ENCODE results near the gene TBC1D9B.
A peak's percentile ranks its signal among the peaks of the same experiment; 100 is the strongest.

TBC1D9B gene

DNA sequence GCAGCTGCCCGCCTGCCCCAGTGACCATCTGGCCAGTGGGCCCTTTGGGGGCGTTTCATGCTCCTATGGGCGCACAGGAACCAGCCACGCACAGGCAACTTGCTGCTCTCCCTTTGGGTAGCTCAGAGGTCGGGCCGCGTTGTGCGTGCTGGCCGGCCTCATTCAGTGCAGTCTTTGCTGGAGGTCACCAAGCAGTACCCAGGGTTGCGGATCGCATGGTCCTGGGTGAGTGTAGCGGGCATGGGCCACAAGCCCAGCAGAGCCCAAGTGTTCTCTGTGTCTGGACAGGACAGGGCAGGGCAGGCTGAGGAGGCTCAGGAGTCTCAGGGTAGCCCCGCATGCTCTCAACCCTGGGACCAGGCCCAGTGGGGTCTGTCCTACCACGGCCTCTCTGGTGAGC lies 39.2 kb downstream of the TBC1D9B start:
- no peak for DNase-seq

DNA sequence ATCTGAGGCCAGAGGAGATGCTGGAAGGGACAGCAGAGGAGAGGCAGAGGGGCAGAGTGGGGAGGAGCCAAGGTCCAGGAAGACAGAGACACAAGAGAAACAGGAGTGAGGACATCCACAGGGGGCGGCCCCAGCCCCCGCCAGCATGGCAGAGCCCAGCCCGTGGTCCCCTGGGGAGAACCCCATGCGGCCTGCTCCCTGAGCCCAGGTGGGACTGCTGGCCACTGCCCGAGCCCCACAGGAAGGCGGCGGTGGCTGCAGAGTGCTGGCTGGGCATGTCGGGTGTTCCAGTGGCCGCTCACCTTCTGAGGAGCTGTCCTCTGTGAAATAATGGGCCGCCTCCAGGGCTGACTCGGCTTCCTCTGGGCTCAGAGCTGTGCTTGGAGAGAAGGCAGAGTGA lies 40.2 kb downstream of the TBC1D9B start:
- no peak for DNase-seq

DNA sequence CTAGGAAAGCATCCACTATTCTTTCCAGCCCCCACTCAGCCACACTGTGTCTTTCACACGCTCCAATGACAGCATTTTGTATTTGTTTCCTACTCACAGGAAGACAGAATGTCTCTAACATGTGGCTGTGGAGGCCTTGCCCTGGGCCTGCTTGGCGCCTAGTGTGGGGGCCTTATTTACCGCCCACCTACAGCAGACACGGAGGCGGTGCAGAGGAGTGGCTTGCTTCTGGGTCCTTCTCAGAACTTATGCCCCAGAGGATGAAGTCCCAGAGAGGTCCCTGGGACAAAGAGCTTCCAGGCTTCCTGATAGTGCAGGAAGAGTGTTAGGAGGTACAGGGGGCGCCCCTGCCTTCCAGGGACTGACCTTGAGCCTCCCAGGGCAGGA lies 40.6 kb downstream of the TBC1D9B start:
- no peak for DNase-seq

DNA sequence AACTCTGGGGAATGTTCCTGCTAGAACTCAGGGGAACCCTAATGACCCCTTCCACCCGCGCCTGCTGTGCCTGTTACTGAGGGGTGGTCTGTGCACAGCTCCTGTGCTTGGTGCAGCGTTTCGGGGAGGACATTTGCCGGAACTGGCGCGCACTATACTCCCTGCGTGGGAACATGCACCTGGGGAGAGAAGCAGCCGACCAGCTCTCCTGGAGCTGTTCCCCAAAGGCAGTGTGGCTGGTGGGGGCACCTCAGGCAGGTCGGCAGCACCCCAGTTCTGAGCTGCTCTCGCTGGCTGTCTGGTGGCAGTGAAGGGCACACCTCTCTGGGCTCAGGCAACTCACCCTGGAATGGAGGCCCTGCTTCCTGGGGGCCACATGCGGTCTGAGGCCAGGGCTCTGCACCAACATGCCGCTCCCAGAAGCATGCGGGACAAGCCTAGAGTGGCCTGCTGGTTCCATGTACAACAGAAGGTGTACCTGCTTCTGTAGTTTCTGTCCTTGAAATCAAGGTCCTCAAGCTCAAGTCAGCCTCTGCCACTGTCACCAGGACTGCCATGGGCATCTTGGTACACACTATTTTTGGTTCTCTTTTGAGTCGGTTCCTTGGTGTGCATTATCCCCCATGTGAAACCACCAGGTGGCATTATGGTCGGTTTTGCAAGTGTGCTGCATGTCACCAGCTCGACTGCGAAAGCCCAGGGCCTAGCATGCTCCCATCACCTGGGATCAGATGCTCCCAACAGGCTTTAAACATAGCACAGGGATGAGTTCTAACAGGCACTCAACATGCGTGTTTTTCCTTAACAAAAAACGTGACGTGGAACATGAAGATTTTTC lies 41.2 kb downstream of the TBC1D9B start:
- DNase-seq = peak; percentile 2

DNA sequence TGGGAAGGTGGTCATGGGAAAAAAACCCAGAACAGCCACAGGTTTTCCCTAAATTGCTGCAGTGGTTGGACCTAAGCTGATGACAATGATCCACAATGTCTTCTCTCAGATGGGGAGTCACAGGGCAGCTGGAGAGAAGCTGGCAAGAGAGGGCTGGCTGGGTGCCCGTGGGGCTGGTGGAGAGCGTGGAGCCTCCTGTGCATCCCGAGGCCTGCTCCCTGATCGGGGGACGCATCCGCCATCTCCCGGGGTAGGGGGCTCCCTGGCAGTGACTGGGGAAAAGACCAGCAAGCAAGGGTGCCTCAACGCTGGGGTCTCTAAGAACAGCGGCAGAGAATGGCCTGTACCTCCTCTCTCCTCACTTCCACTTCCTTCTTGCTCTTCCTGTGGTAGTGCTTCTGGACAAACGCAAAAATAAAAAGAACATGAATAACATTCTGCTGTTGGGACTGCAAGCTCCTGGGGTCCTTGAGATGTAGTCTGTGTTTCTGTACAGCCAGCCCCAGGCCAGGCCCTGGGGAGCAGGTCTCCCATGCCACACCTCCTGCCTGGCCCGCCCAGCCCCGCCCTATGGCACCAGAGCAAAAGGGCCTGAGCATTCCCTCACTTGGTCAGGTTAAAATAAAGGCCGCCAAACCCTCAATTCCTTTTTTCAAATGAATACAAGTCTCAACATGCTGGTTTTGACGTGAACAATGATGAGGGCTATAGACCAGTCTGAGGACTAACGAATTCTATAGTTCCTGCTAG lies 42.0 kb downstream of the TBC1D9B start:
- no peak for DNase-seq

DNA sequence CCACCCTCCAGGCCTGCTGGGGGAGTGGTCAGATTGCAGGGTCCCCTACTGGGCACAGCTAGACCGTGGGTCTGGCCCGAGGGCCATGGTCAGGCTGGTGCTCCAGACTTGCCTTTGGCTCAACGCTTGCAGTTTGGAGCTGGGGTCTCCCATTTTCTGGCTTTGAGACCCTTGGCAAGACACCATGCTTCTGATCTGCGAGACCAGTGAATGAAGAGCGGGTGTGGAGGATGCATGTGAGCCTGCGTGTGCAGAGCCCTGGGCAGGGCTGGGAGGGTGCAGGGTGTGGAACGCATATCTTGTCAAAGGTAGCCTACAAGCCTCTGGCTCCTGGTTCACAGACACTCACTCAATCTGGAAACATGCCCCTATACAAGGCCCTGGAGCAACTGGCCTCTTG lies 43.0 kb downstream of the TBC1D9B start:
- no peak for DNase-seq

DNA sequence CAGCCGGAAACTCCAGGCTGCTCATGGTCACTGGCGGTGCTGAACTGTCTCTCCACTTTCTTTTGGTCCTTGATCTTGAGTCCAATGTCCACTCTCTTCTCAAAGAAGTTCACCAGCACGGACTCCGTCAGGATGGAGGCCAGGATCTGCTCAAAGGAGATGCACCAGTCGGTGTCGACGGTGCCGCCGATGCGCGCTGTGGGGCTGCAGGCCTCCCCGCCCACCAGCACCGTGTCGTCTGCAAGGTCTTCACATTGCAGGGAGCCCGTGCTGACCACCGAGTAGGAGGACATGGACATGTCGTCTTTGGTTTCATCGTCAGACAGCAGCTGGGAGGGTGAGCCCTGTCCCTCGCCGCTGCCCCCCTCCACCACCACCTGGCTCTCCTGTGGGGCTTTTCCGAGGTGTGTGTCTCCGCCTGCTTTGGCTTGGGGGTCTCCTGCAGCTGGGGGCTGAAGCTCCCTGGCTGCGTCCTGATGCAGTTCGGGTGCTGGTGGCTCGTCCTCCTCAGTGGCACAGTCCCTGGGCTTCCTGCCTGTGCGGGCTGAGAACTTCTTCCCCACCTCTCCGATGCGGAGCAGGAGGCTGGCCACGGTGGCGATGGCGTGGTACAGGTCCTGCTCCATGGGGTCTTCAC lies 44.1 kb downstream of the TBC1D9B start:
- no peak for DNase-seq

DNA sequence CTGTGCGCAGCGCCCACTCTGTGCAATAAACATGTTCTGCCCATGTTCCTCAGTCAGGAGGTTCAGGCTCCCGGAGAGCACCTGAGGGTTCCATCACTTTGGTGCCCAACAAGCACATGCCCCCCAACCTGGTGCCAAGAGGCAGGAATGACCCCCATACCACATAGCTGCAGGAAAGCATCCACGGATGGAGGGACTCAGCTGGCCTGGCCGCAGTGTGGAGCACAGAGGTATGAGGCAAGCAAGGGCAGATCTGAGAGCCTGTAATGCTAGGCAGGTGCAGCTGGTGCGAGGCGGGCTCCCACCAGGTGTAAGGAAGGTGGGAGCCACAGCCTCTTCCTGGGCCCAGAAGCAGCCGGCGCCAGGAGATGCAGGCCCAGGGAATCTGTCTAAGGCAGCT lies 44.8 kb downstream of the TBC1D9B start:
- DNase-seq = no peak

DNA sequence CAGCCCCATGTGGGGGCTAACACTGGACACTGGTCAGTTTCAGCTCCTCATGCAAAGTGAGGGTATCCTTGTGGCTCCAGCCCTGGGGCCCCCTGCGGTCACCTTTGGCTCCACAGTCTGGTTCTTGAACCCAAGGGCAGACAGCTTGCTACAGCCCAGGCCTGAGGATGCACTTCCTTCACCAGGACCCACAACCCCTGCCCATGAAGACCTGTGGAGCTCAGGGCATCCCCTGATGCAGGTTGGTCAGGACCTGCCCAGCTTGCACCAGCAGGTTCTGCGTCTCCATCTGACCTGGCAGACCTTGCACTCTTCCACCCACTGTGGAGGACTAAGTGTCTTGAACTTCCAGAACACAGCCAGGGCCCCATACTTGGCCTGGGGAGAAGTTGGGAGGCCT lies 45.4 kb downstream of the TBC1D9B start:
- DNase-seq = no peak

DNA sequence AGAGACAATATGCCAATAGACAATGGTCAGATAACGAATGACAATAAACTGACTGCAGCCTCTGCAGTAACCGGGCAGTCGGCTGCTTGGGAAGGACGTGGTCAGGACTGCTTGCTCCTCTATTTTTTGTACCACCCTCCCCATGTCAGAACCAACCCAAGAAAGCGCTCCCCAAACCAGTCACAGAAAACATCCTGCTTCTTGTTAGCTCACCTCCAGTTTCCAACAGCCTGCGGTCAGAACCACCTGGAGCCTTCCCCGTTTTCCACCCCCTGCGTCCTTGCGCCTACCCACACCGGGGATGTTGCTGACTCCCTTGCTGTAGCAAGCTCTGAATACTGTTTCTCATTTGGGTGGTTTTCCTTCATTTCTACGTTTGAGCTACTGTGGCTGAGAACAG lies 47.4 kb downstream of the TBC1D9B start:
- DNase-seq = no peak

DNA sequence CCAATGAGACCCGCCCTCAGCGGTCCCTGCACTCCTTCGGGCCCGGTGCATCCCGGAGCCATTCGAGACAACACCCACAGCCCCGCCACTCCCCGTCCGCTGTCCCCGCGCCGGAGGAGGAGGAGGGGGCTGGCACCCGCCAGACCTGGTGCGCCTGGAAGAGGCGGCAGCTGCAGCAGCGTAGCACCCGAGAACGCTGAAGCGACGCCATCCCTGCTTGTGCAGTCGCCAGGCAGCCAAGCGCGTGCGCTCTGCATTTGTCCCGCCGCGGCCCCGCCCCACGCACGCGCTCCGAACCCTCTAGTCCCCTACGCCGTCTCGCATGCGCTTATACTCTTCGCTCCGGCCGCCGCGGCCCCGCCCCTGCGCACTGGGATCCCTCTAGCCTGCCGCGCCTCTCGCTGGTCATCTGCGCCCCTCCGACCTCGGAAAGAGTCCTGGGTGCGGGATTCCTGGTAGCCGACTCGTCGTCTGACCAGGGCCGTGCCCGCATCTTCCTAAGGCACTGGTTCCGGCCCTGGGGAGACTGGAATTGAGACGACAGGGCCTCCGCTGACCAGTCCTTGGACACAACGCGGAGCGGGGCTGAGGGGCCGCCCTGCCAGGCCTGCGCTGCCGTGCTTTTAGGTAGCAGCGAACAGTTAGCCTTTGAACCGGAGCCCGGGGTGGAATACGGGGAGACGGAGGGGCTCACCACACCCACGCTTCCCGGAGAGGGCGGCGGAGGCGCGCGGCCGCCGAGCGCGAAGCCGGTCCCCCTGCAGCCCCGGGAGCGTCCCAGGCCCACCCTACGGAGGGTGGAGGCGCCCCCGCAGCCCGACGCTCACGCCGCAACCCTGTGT lies 48.9 kb downstream of the TBC1D9B start, which contains the start of gene MRNIP:
Gene MRNIP, minus strand, starts transcription at position 232 of the 842 bp plus-strand sequence. Its CDS starts 21 bp downstream, at position 211.
- peak; percentile 89 for DNase-seq

DNA sequence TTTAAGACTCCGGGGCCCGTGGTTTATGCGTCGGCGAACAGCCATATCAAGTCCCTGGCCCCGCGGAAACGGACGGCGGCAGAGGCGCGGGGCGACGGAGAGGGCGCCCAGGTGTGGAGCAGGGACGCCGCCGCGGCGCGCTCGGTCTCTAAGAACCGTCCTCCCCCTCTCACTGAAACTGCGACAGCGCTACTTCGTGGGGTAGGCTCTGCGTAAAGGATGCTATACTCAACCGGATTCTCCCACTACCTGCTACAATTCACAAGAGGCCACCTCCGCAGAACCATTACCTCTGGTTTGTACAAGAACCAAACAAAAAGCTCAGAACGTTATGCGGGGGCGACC lies 49.5 kb downstream of the TBC1D9B start:
- DNase-seq = no peak

DNA sequence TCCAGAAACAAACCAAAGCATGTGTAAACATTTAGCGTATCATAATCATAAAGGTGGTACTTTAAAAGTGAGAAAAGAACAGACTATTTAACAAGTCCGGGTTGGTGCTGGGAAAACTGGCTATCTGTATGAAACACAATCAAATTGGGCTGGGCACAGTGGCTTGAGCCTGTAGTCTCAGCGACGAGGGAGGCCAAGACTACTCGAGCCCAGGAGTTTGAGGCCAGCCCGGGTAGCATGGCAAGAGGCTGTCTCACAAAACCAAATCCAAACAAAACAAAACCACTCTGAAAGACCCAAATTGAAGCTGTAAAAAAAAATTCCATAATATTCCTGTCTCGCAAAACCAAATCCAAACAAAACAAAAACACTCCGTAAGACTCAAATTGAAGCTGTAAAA lies 53.3 kb downstream of the TBC1D9B start:
- DNase-seq = no peak

DNA sequence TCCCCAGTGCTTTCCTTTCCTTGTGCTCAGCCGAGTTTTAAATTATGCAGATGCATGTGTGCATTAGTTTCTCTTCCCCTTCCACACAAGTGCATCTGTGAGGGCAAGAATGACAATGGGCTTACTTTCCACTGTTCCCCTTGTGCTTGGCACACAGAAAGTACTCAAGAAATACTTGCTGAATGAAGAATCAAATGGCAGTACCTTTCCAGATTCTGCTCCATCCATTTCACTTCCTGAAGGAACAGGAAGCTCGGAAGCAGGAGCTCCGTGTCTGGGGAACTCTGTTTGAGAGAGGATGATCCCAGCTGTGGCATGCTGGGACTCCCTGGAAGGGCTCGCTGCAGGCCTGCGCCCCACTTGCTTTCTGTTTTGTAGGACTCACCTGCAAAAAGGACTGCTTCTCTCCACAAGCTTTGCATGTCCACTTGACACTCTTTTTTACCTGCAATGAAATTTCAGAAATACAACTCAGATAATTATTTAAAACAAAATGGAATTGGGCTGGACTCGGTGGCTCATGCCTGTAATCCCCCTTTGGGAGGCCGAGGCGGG lies 54.6 kb downstream of the TBC1D9B start:
- DNase-seq = no peak

DNA sequence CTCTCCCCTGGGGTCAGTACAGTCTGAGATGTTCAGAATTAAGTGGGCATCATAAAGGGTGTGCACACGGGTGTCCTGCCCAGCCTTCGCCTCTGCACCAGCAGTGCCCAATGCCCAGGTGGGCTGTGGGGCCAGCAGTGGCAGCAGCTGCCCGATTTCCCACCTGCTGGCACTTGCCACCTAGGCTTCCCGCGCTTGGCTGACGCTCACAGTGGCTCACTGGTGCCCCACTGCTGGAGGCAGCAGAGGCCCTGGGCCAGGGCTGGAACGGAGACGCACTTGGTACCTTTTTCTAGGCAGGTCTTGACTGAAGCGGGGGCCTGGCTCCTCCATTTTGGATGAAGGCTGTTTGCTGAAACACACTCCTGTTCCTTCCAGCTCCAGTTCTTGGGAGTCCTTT lies 66.1 kb downstream of the TBC1D9B start:
- DNase-seq = no peak

DNA sequence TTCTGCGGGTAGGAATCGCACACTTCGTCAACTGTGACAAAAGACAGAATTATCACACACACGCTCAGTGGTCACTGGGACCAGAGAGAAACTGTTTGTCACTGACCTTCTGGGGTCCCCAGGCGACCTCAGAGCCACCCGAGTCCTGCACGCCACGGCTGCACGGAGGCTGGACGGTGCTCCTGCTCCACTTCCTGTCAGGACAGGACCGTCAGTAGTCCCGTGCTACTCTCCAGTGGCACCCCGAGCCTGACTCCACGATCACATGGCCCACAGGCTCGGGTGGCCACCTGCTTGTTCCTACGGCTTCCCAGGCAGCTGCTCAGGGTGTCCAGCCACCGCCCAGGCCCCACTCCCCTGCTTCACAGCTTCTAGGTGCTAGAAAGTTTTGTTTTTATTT lies 66.9 kb downstream of the TBC1D9B start:
- no peak for DNase-seq

DNA sequence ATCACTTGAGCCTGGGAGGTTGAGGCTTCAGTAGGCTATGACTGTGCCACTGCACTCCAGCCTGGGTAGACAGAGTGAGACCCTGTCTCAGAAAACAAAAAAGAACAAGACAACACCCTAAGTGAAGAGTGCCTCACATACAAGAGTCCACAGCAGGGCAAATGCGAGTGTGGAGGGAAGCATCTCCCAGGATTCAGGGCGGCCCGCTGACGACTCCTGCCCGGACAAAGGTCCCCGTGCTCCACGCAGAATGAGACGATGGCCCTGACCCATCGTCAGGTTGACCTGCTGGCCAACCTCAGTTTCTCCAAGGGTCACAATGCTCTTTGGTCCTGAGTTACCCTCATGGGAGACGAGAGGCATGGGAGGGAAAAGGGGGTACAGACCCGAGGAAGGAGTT lies 67.4 kb downstream of the TBC1D9B start:
- no peak for DNase-seq

DNA sequence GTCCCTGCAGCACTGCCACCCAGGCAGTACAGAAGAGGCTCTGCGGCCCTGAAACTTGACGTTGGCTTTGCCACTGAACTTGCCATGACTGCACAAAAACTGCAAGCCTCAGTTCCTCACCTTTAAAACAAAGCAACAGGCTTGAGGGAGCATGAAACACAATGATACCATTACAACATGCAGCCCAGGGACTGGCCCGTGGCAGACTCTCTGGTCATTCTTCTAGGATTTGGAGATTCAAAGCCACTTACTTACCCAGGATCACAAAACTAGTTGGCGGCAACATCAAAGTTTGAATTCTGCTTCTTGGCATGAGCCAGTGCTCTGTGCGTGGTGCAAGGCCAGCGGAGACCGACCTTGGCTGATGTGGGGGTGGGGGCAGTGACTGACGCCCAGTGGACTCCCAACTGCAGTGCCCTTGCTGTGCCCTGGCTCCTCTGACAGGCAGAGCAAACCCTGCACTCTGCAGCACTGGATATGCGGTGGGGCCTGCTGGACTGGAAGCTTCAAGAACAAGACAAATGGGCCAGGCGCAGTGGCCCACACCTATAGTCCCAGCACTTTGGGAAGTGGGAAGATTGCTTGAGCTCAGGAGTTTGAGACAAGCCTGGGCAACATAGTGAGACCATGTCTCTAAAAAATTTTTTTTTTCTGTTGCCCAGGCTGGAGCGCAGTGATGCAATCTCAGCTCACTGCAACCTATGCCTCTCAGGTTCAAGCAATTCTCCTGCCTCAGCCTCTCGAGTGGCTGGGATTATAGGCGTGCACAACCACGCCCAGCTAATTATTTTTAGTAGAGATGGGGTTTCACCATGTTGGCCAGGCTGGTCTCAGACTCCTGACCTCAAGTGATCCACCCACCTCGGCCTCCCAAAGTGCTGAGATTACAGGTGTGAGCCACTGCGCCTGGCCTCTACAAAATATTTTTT lies 68.1 kb downstream of the TBC1D9B start:
- DNase-seq = no peak

DNA sequence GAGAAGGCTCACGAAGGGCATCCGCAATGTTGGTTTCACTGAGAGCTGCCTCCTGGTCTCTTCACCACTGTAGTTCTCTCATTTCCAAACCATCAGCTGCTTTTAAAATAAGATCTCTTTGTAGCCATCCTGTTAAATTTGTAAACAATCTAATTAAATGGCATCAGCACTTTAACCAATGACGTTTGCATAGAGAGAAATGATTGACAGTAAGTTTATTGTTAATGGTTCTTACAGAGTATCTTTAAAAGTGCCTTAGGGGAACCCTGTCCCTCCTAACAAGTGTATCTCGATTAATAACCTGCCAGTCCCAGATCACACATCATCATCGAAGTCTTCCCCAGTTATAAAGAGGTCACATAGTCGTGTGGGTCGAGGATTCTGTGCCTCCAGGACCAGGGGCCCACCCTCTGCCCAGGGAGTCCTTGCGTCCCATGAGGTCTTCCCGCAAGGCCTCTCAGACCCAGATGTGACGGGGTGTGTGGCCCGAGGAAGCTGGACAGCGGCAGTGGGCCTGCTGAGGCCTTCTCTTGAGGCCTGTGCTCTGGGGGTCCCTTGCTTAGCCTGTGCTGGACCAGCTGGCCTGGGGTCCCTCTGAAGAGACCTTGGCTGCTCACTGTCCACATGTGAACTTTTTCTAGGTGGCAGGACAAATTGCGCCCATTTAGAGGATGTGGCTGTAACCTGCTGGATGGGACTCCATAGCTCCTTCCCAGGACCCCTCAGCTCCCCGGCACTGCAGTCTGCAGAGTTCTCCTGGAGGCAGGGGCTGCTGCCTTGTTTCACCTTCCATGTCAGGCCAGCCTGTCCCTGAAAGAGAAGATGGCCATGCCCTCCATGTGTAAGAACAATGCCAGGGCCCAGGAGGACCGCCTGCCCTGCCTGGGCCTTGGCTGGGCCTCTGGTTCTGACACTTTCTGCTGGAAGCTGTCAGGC lies 70.4 kb downstream of the TBC1D9B start:
- no peak for DNase-seq
